ENCODE results near the gene STK11IP.
A peak's percentile ranks its signal among the peaks of the same experiment; 100 is the strongest.

Gene STK11IP

GRCh38 chr2:219618733-219619122 lies 21.1 kb downstream of the STK11IP start:
- no peak for DNase-seq

DNA sequence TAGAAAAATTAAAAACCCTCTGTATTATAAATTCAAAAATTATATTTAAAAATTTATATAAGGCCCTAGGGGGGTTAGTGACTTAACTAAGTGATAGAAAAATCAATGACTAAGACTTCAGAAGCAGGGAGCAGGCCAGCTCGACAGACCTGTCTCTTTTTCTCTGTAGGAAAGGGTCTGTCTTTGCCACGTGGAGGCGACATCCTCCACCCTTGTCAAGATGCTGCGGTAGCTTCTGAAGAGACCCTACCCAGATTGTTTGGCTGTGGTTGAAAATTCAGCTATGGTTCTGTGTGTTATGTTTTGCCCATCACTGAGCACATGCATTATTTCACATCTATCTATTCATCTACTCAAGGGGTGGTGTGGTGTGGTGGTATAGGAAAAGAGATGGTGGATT lies 21.6 kb downstream of the STK11IP start:
- peak; percentile 62 for DNase-seq

DNA sequence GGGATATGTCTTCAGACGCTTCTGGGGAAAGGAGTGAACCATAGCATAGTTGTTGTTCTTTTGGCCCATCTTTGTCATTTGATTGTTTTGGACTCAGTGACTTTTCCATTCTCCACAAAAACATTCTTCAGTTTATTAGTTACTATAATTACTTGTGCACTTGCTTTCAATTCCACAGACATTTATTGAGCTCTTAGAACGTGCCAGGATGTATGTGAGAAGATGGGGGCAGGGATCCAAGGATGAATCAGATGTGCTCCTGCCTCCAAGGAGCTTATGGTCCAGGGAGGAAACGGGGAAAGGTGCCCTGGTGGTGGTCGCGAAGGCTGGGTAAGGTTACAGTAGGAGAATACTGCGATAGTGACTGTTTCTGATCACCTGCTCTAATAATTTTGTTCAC lies 22.9 kb downstream of the STK11IP start:
- no peak for DNase-seq

GRCh38 chr2:219621935-219622334 lies 24.3 kb downstream of the STK11IP start:
- DNase-seq = no peak

DNA sequence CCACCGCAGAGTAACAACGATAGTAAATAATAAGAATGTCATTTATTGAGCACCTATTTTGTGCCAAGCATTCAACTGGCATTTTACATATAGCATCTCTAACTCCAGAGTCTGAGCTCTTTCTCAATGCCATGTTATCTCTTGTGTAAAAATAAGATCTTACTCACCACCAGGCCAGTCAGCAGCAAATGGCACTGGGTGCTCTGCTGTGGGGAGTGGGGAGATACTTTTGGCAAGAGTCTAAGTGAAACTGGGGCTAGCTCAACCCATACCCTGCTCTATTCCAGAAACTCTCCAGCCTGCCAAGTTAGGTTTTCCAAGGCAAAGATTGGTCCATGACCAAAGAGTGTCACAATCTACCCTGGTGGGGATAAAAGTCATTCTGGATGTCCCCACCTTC lies 24.8 kb downstream of the STK11IP start:
- no peak for DNase-seq

DNA sequence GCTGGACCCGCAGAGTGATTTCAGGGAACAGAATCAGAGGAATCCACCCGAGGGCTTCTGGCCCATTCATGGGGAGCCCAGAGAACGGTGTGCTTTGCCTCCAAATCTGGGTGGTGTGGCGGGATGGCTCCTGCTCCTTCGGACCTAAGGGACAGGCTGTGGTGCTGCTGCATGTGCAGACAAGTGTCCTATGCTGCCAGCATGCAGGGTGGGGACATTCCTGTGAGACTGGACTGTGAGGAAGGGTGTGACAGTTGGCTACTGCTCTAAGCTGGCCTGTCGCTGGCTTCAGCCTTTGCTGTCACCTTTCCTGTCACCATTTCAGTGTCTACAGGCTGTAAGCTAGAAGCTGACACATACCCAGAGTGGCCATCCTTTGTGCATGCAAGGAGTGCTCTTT lies 26.9 kb downstream of the STK11IP start:
- no peak for DNase-seq

DNA sequence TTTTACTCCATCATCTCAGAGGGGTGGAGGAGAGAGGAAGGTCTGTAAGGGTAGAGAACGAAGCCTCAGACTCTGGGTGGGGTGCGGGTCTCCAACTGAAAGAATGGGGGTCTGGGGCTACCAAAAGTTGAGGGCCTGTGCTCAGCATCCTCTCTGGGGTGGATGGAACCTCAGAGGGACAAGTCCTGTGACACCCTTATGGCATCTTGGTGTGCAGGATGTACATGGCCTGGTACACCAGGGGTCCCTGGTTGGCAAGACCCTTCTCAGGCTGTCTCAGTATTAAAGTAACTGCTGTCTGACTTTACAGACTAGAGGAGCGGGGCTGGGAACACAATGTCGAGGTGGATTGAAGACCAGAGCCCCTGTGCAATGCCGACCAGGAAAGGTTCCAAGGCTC lies 27.5 kb downstream of the STK11IP start:
- DNase-seq = no peak

GRCh38 chr2:219626540-219626939 lies 28.9 kb downstream of the STK11IP start:
- no peak for DNase-seq

GRCh38 chr2:219627103-219628100 lies 29.7 kb downstream of the STK11IP start, which contains the start of gene SLC4A3:
SLC4A3 (plus strand) TSS chr2:219627630; CDS start chr2:219627993, 363 bp downstream.
- DNase-seq = peak; percentile 67

- no peak for DNase-seq
These were observed 30.8 kb downstream of the STK11IP start for GRCh38 chr2:219628235-219628985.

- DNase-seq = no peak
These were observed 31.6 kb downstream of the STK11IP start for GRCh38 chr2:219628986-219629901.

DNA sequence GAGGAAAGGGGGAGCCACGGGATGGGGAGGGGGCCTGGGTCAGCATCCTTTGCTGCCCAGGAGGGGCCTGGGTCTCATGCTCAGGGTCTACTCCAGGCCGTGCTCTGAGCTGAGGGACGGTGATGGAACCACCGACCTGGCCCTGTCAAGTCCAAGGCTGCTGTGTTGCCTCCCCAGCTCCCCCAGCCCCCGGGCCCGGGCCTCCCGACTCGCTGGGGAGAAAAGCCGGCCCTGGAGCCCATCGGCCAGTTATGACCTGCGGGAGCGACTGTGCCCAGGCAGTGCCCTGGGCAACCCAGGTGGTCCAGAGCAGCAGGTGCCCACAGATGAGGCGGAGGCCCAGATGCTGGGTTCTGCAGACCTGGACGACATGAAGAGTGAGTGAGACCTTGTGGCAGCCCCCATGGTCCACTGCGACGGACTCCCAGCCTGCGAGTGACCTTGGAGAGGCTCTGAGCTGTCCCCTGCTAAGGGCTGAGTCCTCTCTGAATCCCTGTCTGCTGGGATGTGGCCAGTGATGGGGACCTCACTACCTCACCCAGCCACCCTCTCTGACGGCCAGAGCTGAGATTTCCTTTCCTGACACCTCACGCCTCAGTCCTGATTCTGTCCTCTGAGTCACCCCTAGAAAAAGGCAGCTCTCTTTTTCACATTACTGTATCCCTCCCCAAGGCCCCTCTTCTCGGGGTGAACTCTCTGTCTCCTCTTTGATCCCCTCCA lies 32.5 kb downstream of the STK11IP start:
- DNase-seq = no peak

- DNase-seq = peak; percentile 33
These were observed 33.2 kb downstream of the STK11IP start for GRCh38 chr2:219630770-219631405.

DNA sequence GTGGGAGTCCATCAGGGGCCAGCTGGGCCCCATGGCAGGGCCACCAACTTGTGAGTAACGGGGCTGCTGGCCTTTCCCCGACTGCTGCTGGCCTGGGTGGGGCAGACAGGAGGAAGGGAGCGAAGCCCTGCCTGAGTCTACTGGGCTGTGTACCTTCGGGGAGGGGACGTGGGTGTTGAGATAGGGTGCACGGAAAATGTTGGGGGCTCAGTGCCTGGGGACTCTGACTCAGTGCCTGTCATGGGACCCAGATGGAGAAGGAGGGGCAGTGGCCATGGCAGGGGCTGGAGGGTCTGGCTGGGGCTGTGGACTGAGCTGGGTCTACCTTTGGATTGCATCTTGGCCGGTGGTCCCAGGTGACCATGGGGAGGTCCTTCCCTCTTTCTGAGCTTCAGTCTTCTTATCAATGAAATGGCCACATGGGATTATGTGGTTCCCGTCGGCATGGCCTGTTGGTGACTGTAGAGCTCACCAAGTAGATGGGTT lies 33.8 kb downstream of the STK11IP start:
- no peak for DNase-seq

GRCh38 chr2:219631904-219632759 lies 34.5 kb downstream of the STK11IP start:
- DNase-seq = no peak

DNA sequence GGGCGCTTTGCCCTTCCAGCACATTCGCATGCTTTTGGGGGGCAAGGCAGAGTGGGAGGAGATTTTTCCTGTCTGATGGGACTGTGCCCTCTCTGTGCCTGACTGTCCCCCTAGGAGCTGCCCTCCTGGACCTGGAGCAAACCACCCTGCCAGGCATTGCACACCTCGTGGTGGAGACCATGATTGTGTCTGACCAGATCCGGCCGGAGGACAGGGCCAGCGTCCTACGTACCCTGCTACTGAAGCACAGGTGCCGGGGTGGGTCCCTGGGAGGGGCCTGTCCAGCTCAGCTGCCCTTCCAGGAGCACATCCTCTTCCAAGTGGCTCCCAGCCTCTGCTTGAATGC lies 35.1 kb downstream of the STK11IP start:
- DNase-seq = no peak

GRCh38 chr2:219633276-219634065 lies 35.8 kb downstream of the STK11IP start:
- no peak for DNase-seq

GRCh38 chr2:219634171-219634940 lies 36.7 kb downstream of the STK11IP start:
- DNase-seq = no peak

Data from NCI-H82 (cell line).